ENCODE results near the gene SLC25A34.

The SLC25A34 gene

GRCh38 chr1:15734901-15735300 lies 1.2 kb upstream of the SLC25A34 start:
- H3K36me3 Mint-ChIP-seq (ENCODE audit: low read depth) = peaks cover 7% of the 10 kb centered on the region
- no peak overlapping the region for H3K4me3 Mint-ChIP-seq
- H3K27ac Mint-ChIP-seq = no peak overlapping the region
- no peaks in the 10 kb centered on the region for H3K27me3 Mint-ChIP-seq
- H3K9me3 Mint-ChIP-seq = no peaks in the 10 kb centered on the region
- H3K4me1 Mint-ChIP-seq (ENCODE audit: low read depth) = no peaks in the 10 kb centered on the region

- Mint-ChIP-seq H3K27ac (no peak overlapping the region), H3K4me1 (ENCODE audit: low read depth) (no peaks in the 10 kb centered on the region), H3K36me3 (ENCODE audit: low read depth) (peaks cover 7% of the 10 kb centered on the region), H3K4me3 (no peak overlapping the region), H3K27me3 (no peaks in the 10 kb centered on the region), H3K9me3 (no peaks in the 10 kb centered on the region)
These were observed 587 bp upstream of the SLC25A34 start for GRCh38 chr1:15735304-15736037.

DNA sequence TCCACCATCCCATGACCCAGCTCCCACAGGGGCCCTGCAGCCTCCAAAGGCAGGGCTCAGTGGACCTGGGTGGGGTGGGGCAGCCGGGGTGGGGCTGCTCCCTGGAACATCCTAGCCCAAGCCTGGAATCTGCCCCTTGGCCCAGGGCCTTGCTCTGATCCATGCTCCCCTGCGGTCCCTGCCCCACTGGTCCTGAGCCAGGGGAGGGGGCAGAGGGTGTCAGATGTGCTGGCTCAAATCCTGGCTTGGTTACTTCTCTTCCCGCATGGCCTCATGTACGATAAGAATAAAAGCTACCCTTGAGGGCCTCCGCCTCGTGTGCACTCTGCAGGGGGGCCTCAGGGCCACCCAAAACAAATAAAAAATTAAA lies 819 bp downstream of the SLC25A34 start:
- H3K27ac Mint-ChIP-seq = no peak overlapping the region
- H3K4me1 Mint-ChIP-seq (ENCODE audit: low read depth) = no peaks in the 10 kb centered on the region
- H3K27me3 Mint-ChIP-seq = peaks cover 3% of the 10 kb centered on the region
- no peaks in the 10 kb centered on the region for H3K9me3 Mint-ChIP-seq
- no peak overlapping the region for H3K4me3 Mint-ChIP-seq
- H3K36me3 Mint-ChIP-seq (ENCODE audit: low read depth) = peaks cover 7% of the 10 kb centered on the region

DNA sequence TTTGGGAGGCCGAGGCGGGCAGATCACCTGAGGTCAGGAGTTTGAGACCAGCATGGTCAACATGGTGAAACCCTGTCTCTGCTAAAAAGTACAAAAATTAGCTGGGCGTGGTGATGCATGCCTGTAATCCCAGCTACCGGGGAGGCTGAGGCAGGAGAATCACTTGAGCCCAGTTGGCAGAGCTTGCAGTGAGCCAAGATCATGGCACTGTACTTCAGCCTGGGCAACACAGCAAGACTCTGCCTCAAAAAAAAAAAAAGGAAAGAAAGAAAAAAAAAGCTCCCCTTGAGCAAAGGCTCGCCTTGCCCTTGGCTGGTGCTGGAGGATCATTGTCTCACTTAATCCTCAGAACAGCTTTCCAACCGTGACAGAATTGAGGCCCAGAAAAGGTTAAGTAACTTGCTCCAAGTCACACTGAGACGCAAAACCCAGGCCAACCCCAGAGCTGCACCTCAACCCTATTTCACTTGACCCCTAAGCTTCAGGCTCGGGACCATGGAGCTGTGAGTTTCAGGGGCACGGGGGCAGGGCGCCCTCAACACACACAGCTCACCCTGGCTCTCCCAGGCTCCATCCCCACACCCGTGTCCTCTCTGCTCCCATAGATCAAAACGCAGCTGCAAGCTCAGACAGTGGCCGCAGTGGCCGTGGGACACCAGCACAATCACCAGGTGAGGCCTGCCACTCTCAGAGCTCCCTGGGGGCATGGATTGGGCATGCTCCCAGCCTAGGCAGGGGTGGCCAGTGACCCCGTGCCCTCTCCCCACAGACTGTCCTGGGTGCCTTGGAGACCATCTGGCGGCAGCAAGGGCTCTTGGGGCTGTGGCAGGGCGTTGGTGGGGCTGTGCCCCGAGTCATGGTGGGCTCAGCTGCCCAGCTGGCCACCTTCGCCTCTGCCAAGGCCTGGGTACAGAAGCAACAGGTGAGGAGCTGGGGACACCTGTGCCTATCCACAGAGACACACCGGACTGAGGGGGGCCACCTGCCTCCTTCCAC lies 1.6 kb downstream of the SLC25A34 start:
- Mint-ChIP-seq H3K36me3 (ENCODE audit: low read depth) (peaks cover 7% of the 10 kb centered on the region), H3K9me3 (no peaks in the 10 kb centered on the region), H3K4me3 (no peak overlapping the region), H3K4me1 (ENCODE audit: low read depth) (no peaks in the 10 kb centered on the region), H3K27me3 (peaks cover 3% of the 10 kb centered on the region), H3K27ac (no peak overlapping the region)

GRCh38 chr1:15738416-15739113 lies 2.5 kb downstream of the SLC25A34 start:
- Mint-ChIP-seq H3K36me3 (ENCODE audit: low read depth) (peaks cover under 1% of the 10 kb centered on the region), H3K9me3 (no peaks in the 10 kb centered on the region), H3K27me3 (peaks cover 3% of the 10 kb centered on the region), H3K4me1 (ENCODE audit: low read depth) (no peaks in the 10 kb centered on the region), H3K27ac (no peak overlapping the region), H3K4me3 (no peak overlapping the region)

GRCh38 chr1:15739259-15739658 lies 3.2 kb downstream of the SLC25A34 start:
- Mint-ChIP-seq H3K4me1 (ENCODE audit: low read depth) (no peaks in the 10 kb centered on the region), H3K4me3 (no peak overlapping the region), H3K27me3 (peaks cover 3% of the 10 kb centered on the region), H3K9me3 (no peaks in the 10 kb centered on the region), H3K36me3 (ENCODE audit: low read depth) (no peaks in the 10 kb centered on the region), H3K27ac (no peak overlapping the region)

- H3K27me3 Mint-ChIP-seq = peaks cover 3% of the 10 kb centered on the region
- no peaks in the 10 kb centered on the region for H3K36me3 Mint-ChIP-seq (ENCODE audit: low read depth)
- no peaks in the 10 kb centered on the region for H3K9me3 Mint-ChIP-seq
- no peak overlapping the region for H3K27ac Mint-ChIP-seq
- H3K4me3 Mint-ChIP-seq = no peak overlapping the region
- no peaks in the 10 kb centered on the region for H3K4me1 Mint-ChIP-seq (ENCODE audit: low read depth)
These were observed 3.7 kb downstream of the SLC25A34 start for GRCh38 chr1:15739745-15740144.

GRCh38 chr1:15740924-15741850 lies 5.1 kb downstream of the SLC25A34 start:
- H3K4me3 Mint-ChIP-seq = no peak overlapping the region
- no peaks in the 10 kb centered on the region for H3K36me3 Mint-ChIP-seq (ENCODE audit: low read depth)
- H3K27ac Mint-ChIP-seq = no peak overlapping the region
- no peaks in the 10 kb centered on the region for H3K9me3 Mint-ChIP-seq
- peaks cover 3% of the 10 kb centered on the region for H3K27me3 Mint-ChIP-seq
- no peaks in the 10 kb centered on the region for H3K4me1 Mint-ChIP-seq (ENCODE audit: low read depth)

DNA sequence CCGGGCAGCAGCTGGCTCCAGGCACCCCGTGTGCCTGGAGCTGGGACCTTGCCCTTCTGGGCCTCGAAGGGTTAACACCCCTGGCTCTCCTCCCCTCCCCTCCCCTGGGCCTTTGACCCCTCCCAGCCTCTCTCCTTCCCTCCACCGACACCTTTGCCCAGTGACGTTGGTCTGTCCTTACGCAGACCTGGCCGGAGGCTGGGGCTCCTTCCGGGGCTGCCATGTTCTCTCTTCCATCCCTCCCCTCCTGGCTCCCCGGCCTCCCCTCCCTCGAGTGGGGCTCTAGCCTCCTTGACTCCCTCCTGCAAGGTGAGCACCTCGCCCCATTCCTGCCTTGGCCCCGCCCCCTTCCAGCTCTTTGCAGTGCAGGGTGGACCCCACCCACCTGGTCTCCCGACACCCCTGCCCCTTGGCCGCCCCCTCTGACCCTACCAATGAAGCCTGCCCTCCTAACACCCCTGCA lies 6.3 kb downstream of the SLC25A34 start, which contains the start of gene TMEM82:
Gene TMEM82 (plus strand): TSS at position 161 of the 463 bp plus-strand sequence. CDS start 61 bp downstream, at position 222.
- H3K9me3 Mint-ChIP-seq = no peaks in the 10 kb centered on the region
- no peaks in the 10 kb centered on the region for H3K36me3 Mint-ChIP-seq (ENCODE audit: low read depth)
- no peak within 1 kb of the TSS for H3K27ac Mint-ChIP-seq
- no peaks in the 10 kb centered on the region for H3K4me1 Mint-ChIP-seq (ENCODE audit: low read depth)
- no peak within 1 kb of the TSS for H3K4me3 Mint-ChIP-seq
- H3K27me3 Mint-ChIP-seq = peaks cover 3% of the 10 kb centered on the region

DNA sequence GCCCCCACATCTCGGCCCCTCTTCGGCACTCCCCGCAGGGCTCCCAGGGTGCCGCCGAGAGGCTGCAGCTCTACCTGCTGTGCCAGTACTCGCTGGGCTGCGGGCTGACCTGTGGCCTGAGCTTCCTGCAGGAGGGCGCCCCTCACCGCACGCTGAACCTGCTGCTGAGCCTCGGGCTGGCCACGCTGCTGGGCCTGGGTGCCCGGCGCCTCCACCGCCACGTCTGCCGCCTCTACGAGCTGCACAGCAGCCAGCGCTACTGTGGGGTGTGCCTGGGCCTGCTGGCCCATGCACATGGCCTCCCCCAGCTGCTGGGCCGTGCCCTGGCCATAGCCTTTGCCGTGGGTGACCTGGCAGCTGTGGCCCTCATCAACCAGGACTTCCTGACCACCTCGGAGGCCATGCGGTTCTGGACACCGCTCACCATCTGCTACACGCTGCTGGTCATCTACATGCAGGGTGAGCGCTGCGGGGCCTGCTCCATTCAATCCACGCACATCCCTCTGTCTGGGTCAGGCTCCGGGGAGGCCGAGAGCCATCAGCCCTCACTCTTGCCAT lies 8.1 kb downstream of the SLC25A34 start:
- Mint-ChIP-seq H3K9me3 (no peaks in the 10 kb centered on the region), H3K4me1 (ENCODE audit: low read depth) (no peaks in the 10 kb centered on the region), H3K27ac (no peak overlapping the region), H3K27me3 (peaks cover 3% of the 10 kb centered on the region), H3K4me3 (no peak overlapping the region), H3K36me3 (ENCODE audit: low read depth) (no peaks in the 10 kb centered on the region)

DNA sequence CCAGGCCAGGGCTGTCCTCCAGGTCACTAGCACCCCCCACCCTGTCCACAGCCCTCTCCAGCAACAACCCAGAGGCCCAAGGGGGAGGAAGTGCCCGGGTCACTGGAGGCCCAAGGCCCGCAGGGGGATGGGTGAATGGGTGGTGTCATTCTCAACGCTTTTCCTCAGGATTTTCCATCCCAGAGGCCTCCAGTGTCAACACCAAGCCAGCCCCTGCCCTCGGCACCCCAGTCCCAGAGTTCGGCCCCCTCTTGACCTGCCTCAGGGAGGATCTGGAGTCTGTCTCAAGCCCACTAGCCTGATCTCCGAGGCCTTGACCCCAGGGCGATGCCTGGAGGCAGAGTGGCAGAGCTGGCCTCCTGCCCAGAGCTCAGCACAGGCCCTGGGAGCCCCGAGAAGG lies 11.3 kb downstream of the SLC25A34 start:
- no peaks in the 10 kb centered on the region for H3K27me3 Mint-ChIP-seq
- H3K9me3 Mint-ChIP-seq = no peaks in the 10 kb centered on the region
- no peaks in the 10 kb centered on the region for H3K4me1 Mint-ChIP-seq (ENCODE audit: low read depth)
- no peaks in the 10 kb centered on the region for H3K36me3 Mint-ChIP-seq (ENCODE audit: low read depth)
- no peak overlapping the region for H3K27ac Mint-ChIP-seq
- no peak overlapping the region for H3K4me3 Mint-ChIP-seq

DNA sequence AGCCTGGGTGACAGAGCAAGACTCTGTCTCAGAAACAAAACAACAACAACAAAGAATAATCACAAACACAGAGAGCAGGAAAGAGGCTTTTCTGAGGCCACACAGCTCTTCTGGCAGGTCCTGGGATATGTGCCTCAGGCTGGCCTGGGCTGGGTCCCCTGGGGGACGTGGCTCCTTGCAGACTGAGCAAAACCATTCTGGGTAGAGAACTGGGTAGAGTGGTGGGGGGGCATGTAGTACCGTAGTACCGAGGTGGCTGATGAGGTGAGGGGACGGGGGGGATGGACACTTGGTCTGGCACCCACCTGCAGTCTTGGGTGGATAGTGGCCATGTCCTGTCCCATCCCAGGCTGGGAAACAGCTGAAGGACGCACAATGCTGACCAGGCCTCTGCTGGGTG lies 12.2 kb downstream of the SLC25A34 start:
- Mint-ChIP-seq H3K27ac (no peak overlapping the region), H3K9me3 (no peaks in the 10 kb centered on the region), H3K4me1 (ENCODE audit: low read depth) (no peaks in the 10 kb centered on the region), H3K36me3 (ENCODE audit: low read depth) (no peaks in the 10 kb centered on the region), H3K4me3 (no peak overlapping the region), H3K27me3 (no peaks in the 10 kb centered on the region)

DNA sequence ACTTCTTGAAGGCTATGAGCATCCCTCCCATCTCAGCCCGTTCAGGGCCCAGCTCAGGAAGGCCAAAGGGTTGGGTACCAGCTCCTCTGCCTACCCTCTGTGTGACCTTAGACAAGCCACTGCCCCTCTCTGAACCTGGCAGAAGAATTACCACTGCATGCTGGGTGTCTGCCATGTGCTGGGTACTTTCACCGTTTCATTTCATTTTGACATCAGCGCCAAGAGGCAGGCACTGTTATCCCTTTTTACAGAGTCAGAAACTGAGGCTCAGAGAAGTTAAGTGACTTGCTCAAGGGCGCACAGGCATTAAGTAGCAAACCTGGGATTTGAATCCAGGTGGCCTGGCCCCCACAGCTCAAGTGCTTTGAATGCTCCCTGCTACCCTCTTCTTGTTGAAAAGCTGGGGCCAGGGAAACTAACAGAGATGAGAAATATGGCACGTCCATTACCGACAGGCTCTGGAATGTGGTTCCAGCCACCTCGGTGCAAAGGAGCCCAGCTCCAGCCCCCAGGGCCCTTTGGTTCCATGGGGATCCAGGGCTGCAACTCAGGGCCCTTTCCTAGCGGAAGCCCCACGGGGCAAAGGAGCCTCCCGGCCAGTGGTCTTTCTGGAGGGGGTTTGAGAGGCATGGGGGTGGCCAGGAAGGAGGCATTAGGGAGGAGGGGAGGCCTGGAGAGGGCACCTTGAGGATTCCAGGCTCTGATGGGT lies 12.8 kb downstream of the SLC25A34 start:
- no peaks in the 10 kb centered on the region for H3K27me3 Mint-ChIP-seq
- no peak overlapping the region for H3K27ac Mint-ChIP-seq
- H3K4me1 Mint-ChIP-seq (ENCODE audit: low read depth) = no peaks in the 10 kb centered on the region
- H3K9me3 Mint-ChIP-seq = no peaks in the 10 kb centered on the region
- no peaks in the 10 kb centered on the region for H3K36me3 Mint-ChIP-seq (ENCODE audit: low read depth)
- H3K4me3 Mint-ChIP-seq = no peak overlapping the region

All from stimulated activated naive CD8-positive, alpha-beta T cell treated with anti-CD3 and anti-CD28 coated beads, Interleukin-15, Interleukin-2, amounts not matched to agents 100 ng/mL and 50 ng/mL, for 24 hours (primary cell).